NCI-H128 (cell line): ENCODE data around the gene CARD9.

Experiments used
- DNase-seq: peaks from one replicate; lab custom pipeline; 2025; ENCODE audit not compliant: unreplicated experiment; lab: John Stamatoyannopoulos, UW

CARD9 gene

DNA sequence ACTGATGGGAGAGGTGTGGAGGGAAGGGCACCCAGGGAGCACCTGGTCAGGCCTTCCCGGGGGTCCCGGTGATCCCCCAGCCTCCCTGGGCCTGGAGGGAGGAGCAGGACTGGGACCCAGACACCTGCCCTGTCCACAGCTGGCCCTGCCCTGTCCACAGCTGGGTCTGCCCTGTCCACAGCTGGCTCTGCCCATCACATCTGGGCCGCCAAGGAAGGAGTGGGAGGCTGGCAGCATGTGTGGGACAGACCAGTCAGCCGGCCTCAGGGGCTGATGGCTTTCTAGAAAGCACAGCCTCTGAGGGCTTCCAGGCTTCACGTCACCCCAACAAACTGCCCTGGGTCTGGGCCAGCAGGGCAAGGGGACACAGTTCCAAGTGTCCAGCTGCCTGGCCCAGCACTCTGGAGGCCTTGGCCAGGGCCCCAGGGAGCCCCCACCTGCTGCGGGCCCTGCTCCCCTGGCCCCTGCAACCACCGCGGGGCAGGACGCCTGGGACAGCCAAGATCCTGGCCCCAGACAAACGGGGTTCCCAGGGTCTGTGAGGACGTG, 22.1 kb downstream of the CARD9 start:
- no peak for DNase-seq

DNA sequence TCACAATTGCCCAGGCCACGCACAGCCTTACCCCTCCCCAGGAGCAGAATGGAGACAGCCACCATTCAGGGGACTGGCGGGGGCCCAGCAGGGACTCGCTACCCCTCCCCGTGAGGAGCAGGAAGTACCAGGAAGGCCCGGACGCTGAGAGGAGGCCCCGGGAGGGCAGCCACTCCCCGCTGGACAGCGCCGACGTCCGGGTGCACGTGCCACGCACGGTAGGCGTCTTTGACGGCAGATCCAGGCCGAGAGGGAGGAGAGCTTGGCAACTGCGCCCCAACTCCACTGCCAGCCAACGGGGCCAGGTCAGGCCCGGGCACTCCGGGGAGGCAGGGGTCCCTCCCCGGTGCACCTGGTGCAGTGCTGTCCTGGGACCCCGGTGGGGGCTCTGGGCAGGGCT, 23.9 kb downstream of the CARD9 start:
- no peak for DNase-seq

DNA sequence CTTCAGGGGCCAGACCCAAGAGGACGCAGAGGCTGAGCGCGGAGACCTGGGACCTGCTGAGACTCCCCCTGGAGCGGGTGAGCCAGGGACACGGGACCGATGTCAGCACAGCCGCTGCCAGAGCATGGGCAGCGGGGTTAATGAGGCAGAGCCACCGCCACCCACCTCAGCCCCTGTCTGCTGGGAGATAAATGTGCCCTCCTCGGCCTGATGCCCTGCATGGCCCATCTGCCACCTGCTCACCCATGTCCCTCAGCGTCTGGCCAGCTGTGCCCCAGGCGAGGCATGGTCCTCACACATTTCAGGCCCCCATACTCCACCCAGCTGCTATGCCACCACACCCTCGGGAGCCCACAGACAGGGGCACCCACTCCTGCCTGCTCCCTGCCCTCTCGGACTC, 24.8 kb downstream of the CARD9 start:
- no peak for DNase-seq

DNA sequence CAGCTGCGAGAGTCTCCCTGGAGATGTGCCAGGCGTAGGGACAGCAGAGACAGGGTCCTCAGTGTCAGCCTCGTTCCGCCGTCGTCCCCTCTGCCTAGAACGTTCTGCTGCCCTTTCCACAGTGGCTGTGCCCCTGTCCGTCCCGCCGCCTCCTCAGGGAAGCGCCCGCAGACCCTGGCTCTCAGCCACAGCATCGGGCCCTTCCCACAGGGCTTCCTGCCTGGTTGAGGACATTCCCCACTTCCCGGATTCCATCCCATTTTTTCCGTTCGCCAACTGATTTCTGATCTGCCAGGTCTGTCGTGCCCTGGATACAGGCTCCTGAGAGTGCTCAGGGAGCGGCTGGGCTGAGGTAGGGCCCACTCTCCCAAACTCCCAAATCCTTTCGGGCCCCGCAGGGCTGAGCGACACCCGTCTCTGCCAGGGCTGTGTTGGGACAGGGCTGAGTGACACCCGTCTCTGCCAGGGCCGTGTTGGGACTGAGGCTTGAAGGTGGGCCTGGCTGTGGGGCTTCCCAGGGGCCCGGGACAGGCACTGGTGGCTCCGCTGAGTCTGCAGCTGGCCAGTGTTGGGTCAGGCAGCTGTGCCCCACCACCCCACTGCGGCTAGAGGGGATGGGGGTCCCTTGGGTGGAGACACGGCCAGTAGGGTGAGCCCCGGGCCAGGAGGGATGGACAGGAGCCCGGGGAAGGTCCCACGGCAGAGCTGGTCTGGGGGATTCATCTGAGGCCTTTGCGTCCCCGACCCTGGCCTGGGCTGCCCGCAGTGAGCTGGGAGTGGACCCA, 25.8 kb downstream of the CARD9 start:
- DNase-seq: no peak

DNA sequence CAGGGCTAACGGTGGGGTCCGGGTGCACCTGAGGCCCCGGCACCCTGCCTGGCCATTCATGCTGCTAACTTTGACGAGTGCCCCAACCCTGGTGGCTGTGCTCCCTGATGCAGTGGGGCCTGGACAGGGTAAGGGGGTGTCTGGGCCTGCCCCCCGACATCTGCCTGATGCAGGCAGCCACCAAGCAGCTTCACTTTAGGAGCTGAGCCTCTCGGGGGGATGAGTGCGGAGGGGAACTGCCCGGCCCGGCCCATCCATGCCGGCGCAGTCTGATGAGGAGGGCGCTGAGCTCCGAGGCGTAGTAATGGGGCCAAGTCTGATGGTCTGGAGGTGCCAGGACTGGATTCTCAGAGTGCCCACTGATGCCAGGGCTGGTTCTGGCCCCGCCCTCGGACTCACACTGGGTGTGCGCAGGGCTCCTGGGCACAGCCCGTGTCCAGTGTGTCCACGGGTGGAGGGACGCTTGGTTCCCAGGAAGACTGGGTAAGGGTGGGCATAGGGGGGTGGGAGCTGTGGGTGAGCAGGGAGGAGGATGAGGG, 26.5 kb downstream of the CARD9 start:
- DNase-seq: no peak

DNA sequence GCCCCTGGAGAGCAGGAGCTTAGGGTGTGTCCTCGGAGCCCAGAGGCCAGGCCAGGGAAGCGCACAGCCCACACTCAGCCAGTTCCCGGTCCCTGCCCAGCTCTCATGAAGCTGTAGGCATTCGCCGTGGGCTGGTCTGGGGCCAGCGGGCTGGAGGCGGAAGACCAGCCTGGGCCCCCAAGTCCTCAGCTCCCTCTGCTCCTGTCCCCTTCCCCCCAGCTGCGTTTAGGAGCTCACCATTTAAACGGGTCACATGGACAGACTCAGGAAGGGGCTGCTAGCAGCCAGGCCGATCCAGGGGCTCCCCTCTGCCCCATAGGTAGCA, 27.4 kb downstream of the CARD9 start:
- DNase-seq: no peak

DNA sequence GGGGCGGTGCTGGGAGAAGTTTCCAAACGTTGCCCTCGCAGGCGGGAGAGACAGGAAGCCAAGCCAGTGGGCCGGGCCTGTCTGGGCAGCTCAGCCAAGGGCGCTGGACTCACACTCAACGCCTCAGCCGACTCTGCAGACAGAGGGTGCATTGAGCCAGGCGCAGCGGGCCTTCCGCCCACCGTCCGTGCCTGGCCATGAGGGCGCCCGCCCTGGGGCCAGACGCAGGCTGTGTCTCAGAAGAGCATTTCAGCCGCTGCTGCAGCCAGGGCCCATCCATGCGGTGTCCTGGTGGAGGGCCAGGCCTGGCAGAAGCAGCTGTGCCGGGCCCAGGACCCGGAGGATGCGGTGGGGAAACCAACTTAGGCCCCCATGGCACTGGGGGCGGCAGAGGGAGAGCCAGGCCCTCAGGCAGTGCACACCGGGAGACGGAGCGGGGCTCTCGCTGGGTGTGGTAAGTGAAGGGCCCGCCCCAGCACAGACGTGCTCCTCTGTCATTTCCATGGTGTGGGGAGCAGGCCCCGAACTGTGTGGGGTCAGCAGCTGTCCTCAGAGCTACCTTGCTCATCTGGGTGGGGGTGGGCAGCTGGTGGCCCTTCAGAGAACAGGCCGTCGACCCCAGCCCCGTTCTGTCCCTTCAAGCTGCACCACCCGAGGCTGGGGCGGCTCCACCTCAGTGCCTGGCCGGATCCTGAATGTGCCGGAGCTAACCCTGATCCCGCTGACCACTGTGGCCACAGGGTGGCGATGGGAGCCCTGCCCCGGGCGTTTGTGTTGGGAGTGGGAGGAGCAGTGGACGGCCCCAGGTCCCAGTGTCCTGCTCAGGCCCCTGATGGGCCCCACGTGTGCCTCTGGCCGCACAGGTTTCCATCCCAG, 27.9 kb downstream of the CARD9 start:
- DNase-seq: no peak

DNA sequence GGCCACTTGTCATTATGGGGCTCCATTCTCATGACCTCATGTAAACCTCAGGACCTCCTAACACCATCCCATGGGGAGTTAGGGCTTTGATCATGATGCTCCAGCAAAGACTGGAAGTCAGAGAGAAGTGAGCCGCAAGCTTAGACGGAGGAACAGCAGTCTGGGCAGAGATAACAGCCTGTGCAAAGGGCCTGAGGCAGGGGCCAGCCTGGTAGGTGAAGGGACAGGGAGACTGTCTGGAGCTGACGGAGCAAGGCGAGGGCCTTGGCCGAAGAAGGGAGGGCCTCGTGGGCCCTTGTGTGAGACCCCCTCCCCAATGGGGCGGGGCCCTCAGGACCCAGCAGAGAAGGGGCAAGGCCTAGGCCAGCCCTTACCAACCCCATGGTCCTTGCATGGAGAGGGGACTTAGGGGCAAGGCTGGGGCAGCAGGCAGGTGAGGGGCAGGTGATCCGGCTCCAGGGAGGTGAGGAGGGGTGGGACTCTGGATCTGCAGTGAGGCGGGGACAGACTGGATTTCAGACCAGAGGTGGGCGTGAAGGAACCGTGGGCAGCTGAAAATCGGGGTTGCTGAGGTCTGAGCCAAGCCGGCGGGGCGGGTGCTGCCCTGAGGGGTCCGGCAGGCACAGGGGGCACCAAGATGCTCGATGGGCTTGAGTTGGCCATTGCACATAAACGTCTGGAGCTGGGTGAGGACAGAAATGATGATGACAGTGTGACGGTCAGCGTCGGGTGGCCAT, 28.8 kb downstream of the CARD9 start:
- DNase-seq: no peak

DNA sequence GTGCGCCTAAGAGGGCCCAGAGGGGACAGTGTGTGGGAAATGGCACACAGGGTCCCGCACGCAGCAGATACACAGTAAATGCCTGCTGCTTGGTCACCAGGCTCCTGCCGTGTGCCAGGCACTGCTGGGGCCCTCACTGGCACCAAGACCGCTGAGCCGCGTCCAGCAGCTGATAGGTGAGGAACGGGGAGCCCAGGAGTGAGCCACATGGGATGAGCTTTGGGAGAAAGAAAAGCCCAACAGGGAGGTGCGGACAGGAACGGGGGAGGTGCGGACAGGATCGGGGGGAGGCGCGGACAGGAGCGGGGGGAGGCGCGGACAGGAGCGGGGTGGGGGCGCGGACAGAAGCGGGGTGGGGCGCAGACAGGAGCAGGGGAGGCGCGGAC, 29.6 kb downstream of the CARD9 start:
- no peak for DNase-seq

DNA sequence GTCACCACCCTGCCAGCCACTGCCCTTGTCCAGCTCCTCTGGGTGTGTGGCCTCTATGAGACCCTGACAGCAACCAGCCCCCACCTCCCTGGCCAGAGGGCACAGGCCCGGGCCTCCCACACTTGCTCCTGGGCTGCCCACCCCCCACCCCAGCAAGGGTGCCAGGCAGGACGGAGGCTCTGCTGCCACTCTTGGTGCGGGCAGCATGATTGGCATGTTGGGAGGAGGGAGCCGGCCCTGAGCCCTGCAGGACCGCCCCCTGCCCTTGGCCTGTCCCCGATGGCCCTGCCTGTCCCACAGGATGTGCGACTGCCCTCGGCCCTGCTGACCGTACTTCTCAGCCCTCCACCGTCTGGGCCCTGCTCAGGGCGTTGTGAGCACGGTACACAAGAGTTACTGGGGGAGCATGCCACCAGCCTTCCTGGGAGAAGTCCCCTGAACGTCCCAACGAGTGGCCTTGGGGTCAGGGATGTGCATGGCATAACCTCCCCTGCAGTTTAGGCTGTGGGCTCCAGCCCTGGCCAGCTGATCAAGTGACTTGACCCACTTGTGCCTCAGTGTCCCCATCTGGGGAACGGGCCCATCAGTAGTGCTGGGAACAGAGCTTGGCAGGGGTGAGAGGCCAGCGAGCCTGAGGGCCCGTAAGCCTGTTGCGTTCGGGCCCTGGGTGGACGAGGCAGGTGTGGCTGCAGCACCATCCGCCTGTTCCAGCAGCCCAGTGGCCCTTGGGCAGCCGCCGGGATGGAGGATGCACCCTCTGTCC, 30.2 kb downstream of the CARD9 start:
- DNase-seq: no peak

DNA sequence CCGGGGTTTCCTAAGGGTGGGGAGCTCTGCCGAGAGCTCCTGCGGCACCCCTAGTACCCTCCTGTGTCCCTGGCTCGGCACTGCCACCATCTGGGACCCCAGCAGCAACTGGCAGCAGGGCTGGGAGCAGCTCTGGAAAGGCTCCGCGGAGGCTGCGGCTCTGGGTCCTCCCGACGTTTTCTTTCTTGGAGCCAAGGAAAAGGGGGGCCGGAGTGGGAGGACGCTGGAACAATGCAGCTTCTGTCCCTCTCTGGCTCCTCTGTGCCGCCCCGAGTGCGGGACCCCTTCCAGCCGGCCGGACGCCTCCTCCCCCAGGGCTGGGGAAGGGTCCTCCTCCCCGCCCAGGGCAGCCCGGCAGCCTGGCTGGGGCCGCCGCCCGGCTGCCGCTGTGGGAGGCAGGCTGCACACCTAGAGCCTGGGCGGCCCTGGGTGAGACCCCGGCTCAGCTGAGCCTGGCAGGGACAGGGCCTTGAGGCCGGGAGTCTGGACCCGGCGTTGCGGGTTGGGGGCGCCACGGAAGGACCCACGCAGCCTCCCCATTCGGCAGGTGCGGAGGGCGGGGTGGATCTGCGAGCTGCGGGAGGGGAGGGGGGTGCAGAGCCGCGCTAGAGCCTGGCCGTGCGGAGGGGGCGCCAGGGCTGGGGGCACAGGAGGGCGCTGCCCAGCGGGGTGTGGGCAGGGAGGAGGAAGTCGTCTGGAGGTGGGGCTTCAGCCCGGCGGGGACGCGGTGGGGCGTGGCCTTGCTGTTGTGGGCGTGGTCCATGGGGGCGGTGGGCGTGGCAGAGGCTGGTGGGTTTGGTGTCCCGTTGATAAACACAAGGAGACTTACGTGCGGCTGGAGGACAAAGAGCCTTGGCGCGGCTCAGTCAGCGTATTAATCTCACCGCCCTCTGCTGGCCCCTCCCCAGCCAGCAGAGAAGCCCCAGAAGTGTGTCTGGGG, 31.0 kb downstream of the CARD9 start:
- no peak for DNase-seq

DNA sequence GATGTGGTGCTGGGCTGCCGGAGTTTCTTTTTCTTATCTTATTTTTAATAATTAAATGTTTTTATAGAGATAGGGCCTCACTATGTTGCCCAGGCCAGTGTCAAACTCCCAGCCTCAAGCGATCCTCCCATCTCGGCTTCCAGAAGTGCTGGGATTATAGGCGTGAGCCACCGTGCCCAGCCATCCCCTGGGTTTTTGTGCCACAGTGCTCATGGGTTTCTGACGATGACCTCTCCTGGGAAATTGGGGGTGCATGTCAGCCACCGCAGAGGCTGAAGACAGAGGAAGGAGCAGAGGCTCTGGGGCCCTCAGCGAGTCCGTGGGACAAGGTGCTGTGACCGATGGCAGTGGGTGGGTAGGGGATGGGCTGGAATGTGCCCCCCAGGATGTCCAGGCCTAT, 31.7 kb downstream of the CARD9 start:
- no peak for DNase-seq

DNA sequence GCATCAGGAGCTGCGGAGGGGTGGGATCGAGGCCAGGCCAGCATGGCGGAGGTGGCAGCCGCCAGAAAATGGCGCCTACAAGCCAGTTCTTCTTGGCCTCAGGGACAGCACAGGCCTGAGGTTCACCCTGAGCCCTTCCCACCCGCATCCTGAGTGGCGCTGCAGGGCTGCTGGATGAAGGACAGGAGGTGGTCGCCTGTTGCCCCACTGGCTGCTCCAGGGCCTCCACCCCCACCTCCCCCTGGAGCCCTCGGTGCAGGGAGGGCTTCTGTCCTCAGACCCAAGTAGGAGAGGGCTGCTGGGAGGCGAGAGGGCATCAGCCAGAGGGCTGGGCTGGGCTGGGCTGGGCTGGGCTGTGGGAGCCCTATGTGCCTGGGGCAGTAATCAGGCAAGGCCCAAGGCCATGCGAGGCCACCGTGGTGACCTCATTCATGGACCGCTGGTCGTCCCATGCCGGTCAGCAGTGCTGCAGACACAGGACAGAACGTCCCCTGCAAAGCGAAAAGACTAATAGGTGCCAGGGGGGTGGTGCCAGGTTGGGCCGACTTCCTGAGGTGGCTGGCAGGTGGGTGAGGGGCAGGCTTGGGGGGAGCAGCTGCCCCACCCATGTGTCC, 32.3 kb downstream of the CARD9 start:
- DNase-seq: no peak

DNA sequence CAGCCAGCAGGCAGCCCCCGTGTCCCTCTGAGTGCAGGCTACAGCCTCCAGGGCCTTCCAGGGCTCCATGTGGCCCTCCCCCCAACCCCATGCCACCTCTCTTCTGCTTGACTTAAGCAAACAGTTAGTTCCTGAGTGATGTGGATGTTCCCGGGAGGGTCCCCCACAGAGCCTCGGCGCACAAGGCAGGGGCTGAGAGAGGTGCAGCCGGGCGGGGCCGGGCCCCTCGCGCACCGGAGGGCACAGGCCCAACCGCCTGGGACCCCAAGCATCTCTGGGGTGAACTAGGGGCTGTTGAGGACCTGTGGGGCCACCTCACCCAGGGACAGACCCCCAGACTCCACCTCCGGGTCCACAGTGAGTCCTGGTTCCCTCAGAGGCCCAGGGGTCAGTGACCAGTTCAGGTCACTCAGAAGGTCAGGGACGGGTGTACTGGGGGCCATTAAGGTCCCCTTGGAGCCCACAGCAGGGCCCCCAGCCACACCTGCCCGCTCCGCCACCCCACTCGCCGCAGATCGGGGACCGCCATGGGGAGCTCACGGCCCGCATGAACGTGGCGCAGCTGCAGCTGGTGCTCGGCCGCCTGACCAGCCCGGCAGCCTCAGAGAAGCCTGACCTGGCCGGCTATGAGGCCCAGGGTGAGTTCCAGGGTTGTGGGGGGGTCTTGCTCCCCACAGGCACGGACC, 33.0 kb downstream of the CARD9 start:
- DNase-seq: no peak

DNA sequence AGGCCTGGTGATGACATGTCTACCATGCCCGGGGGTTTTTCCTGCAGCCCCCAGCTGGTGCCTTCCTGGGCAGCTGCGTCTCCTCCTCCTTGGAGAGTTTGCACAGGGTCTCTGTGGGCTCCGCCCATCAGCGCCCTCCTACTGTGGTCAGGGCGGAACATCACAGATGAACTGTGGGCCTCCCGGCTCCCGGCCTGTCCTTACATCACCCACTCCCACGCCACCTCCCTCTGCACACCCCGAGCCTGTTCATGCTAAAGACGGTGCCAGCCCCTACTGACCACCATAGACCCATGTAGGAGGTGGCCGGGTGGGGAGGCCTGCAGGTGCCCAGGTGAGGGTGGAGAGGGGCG, 33.5 kb downstream of the CARD9 start:
- no peak for DNase-seq

DNA sequence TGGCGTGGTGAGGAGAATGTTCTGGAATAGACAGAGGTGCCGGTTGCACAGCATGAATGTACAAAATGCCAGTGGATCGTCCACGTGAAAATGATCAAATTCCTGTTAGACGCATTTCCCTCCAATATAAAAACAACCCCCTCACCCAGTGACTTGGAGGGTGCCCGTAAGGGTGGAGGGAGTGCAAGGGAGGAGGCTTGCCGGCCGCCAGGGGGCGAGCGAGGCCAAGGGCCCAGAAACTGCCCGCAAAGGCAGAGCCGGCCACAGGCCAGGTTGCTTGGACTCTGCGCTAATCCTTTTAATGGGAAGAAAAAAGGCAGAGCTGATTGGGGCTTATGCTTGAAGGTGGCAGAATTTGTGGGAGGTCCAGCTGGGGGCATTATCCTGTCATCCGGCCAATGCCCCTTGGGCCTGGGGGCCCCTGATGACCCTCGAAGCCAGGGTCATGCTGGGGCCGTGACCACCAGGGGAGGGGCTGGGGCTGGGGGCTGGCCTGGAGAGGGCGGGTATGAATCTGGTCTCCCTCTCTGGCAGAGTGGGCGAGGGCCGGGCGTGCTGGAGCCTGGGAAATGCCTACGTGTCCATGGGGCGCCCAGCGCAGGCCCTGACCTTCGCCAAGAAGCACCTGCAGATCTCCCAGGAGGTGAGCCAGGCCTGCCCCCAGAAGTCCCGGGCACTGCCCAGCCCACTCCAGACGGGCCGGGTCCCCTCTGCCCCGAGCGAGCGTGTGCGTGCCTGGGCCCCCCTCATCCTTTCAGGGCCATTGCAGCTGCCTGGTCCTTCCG, 34.1 kb downstream of the CARD9 start:
- no peak for DNase-seq

DNA sequence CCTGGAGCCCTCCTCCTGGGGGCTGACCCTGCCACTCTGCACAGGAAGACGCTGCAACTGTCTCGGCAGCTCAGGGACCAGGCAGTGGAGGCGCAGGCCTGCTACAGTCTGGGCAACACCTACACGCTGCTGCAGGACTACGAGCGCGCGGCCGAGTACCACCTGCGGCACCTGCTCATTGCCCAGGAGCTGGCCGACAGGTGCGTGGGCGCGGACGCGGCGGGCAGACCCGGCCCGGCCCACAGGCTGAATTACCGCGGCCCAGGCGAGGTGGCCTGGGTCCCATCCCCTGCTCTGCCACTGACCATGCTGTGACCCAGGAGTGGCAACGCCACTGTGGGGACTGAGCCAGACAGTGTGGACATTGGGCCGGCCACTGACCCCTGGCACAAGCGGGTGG, 35.0 kb downstream of the CARD9 start:
- no peak for DNase-seq
